SJSA1 (cell line): ENCODE results near the gene GPR142. TPM values are rescaled to one million over a fixed set of nuclear protein-coding genes. Genes with fewer than 3 reads are reported as not detected.

ENCODE experiments used
- DNase-seq, 2 experiments: peaks; one replicate each; pipeline ENCODE4 v3.0.0-alpha.2; 2015 to 2020; ENCODE audit warnings: low spot score in 2 of 2, low read depth in 1 of 2
- H3K27ac ChIP-seq: fragments of 250-450 bp; sonication (Bioruptor Pico); 2 replicates; pipeline ENCODE4 v1.5.1; 2020; ENCODE audit warnings: mild to moderate bottlenecking, moderate library complexity
- H3K27me3 ChIP-seq: fragments of 250-450 bp; sonication (Bioruptor Pico); replicated peaks from 2 replicates; pipeline ENCODE4 v1.5.1; 2020; ENCODE audit warnings: mild to moderate bottlenecking, moderate library complexity
- H3K36me3 ChIP-seq: fragments of 250-450 bp; sonication (Bioruptor Pico); 2 replicates; pipeline ENCODE4 v1.5.1; 2020; ENCODE audit warnings: mild to moderate bottlenecking
- H3K4me1 ChIP-seq: fragments of 250-450 bp; sonication (Bioruptor Pico); replicated peaks from 2 replicates; pipeline ENCODE4 v1.6.1; 2021; ENCODE audit warnings: mild to moderate bottlenecking
- H3K4me3 ChIP-seq: fragments of 250-450 bp; sonication (Bioruptor Pico); 2 replicates; pipeline ENCODE4 v1.5.1; 2020; ENCODE audit warnings: mild to moderate bottlenecking
- H3K9me3 ChIP-seq: fragments of 250-450 bp; sonication (Bioruptor Pico); replicated peaks from 2 replicates; pipeline ENCODE4 v1.5.1; 2020; ENCODE audit warnings: mild to moderate bottlenecking
- total RNA-seq: library from RNA; depleted of rRNA; stranded (reverse); fragments of >200 nt; shearing (Covaris generic); gene quantifications from 2 replicates; pipeline ENCODE4 v1.2.3, GENCODE V29; 2014; rRNA removed

GPR142 gene, protein sequence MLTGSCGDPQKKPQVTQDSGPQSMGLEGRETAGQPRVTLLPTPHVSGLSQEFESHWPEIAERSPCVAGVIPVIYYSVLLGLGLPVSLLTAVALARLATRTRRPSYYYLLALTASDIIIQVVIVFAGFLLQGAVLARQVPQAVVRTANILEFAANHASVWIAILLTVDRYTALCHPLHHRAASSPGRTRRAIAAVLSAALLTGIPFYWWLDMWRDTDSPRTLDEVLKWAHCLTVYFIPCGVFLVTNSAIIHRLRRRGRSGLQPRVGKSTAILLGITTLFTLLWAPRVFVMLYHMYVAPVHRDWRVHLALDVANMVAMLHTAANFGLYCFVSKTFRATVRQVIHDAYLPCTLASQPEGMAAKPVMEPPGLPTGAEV
- total RNA-seq = not detected in 2 replicates

- H3K27ac ChIP-seq = no peak within 1 kb of the TSS
- no peaks in the 10 kb centered on the region for H3K9me3 ChIP-seq
- no peaks in the 10 kb centered on the region for H3K36me3 ChIP-seq
- no peak within 1 kb of the TSS for H3K4me3 ChIP-seq
- DNase-seq = no peak
- H3K27me3 ChIP-seq = peaks cover 25% of the 10 kb centered on the region
- H3K4me1 ChIP-seq = no peaks in the 10 kb centered on the region
Measured at GRCh38 chr17:74367206-74367605, at the start of gene GPR142. TSS of gene GPR142 (plus strand) at chr17:74367506. CDS start at chr17:74369541, 2,035 bp downstream.

DNA sequence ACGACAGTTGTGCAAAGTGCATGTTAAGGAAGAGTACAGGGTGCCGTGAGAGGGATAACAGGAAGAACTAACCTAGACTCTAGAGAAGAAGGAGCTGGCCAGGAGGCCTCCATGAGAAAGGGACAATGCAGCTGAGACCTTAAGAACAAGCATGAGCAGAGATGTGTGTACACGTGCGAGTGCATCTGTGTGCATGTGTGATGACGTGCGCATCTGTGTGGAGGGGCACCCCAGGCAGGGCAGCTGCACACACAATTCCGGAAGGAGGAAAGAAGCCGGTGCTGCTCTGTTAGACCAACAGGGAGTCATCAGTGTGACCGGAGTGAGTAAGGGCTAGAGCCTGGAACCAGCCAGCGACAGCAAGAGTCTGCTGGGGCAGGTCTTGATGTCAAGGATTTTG, 48.9 kb upstream of the GPR142 start:
- H3K4me3 ChIP-seq = no peak overlapping the region
- H3K4me1 ChIP-seq = no peaks in the 10 kb centered on the region
- H3K27me3 ChIP-seq = peaks cover 33% of the 10 kb centered on the region
- H3K27ac ChIP-seq = no peak overlapping the region
- DNase-seq = no peak
- H3K36me3 ChIP-seq = no peaks in the 10 kb centered on the region
- no peaks in the 10 kb centered on the region; the same call in 1 of the 2 replicates for H3K9me3 ChIP-seq

DNA sequence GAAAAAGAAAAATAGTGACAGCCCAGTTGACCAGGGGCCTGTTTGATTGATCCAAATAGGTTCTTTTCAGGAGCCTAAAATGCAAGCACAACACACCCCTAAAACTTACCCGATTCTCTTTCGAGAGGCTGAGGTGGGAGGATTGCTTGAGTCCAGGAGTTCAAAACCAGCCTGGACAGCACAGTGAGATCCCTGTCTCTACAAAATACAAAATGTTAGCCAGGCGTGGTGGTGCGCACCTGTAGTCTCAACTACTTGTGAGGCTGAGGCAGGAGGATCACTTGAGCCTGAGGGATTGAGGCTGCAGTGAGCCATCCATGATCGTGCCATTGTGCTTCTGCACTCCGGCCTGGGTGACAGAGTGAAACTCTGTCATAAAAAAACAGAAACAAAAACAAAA, 42.8 kb upstream of the GPR142 start:
- Histone ChIP-seq H3K4me1 (peaks cover 8% of the 10 kb centered on the region), H3K36me3 (no peaks in the 10 kb centered on the region), H3K9me3 (peaks cover 5% of the 10 kb centered on the region), H3K27ac (no peak overlapping the region), H3K27me3 (peaks cover 75% of the 10 kb centered on the region), H3K4me3 (no peak overlapping the region)
- no peak for DNase-seq

- no peaks in the 10 kb centered on the region for H3K36me3 ChIP-seq
- H3K27me3 ChIP-seq = peaks cover 76% of the 10 kb centered on the region
- H3K27ac ChIP-seq = no peak overlapping the region
- DNase-seq = no peak
- peaks cover 5% of the 10 kb centered on the region for H3K9me3 ChIP-seq
- no peak overlapping the region for H3K4me3 ChIP-seq
- H3K4me1 ChIP-seq = peaks cover 8% of the 10 kb centered on the region
Measured at GRCh38 chr17:74325376-74325742, 41.9 kb upstream of the GPR142 start.

- H3K36me3 ChIP-seq = no peaks in the 10 kb centered on the region
- peaks cover 72% of the 10 kb centered on the region for H3K27me3 ChIP-seq
- H3K4me3 ChIP-seq = no peak within 1 kb of the TSS
- peaks cover 8% of the 10 kb centered on the region for H3K4me1 ChIP-seq
- peaks cover 5% of the 10 kb centered on the region for H3K9me3 ChIP-seq
- DNase-seq = no peak
- no peak within 1 kb of the TSS for H3K27ac ChIP-seq
Measured at GRCh38 chr17:74325743-74326379, 41.4 kb upstream of the GPR142 start, which contains the start of gene KIF19. TSS of gene KIF19 (plus strand) at chr17:74326226. CDS start at chr17:74326350, 124 bp downstream.

DNA sequence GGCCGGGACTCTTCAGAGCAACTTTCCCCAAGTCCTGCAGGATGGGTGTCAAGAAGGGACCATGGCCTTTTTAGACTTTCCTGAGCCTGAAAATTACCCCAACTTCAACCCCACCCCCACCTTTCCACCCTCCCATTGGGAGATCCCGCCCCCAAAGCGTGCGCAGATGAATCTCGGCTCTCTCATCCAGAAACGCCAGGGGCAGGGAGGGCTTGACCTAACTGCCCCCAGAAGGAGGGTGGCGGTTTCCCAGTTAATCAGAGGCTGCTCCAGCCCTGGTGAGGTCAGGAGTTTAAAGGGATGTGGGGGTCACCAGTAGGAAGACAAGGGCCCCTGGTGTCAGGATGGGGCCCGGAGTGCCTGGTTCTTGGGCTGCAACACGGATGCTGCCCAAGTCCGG, 40.8 kb upstream of the GPR142 start:
- no peak overlapping the region for H3K27ac ChIP-seq
- no peak for DNase-seq
- peaks cover 69% of the 10 kb centered on the region for H3K27me3 ChIP-seq
- H3K4me3 ChIP-seq = no peak overlapping the region
- peaks cover 5% of the 10 kb centered on the region for H3K9me3 ChIP-seq
- H3K4me1 ChIP-seq = peaks cover 8% of the 10 kb centered on the region
- no peaks in the 10 kb centered on the region for H3K36me3 ChIP-seq

DNA sequence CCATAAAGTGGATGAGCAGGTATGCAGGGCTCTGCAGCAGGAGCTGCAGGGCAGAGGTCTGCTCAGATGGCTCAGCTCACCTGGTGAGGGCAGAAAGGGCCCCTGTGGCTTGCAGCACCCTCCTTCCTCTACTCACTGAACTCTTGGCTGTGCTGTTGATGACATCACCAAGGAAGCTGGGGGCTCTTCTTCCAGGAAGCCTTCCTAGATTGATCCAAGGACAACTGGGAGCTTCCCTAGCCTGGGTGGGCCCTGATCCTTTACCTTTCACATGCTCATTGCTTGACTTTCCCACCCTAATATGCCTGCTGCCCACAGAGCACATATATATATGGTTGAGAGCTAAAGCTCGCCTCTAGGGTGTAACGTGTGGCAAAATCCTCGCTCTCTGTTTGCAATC, 38.8 kb upstream of the GPR142 start:
- Histone ChIP-seq H3K9me3 (peaks cover 5% of the 10 kb centered on the region), H3K4me3 (no peak overlapping the region), H3K27me3 (peaks cover 75% of the 10 kb centered on the region), H3K27ac (no peak overlapping the region), H3K4me1 (peaks cover 8% of the 10 kb centered on the region), H3K36me3 (no peaks in the 10 kb centered on the region)
- no peak for DNase-seq

DNA sequence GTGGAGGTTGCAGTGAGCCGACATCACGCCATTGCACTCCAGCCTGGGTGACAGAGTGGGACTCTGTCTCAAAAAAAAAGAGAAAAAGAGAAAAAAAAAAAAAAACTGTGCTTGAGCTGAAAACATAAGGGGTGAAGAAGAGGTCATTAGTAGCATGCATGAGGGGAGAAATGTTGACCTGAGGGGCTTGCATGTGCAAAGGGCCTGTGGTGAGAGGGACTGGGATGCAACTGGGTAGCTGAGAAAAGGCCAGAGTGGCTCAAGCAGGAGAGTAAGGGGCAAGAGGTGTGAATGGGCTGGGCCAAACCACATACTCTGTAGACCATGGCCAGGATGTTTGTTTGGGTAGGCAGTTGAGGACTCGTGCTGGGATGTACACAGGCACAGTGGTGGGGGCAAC, 37.9 kb upstream of the GPR142 start:
- peaks cover 73% of the 10 kb centered on the region for H3K27me3 ChIP-seq
- peaks cover 8% of the 10 kb centered on the region for H3K4me1 ChIP-seq
- H3K27ac ChIP-seq = no peak overlapping the region
- H3K9me3 ChIP-seq = peaks cover 5% of the 10 kb centered on the region
- H3K36me3 ChIP-seq = no peaks in the 10 kb centered on the region
- H3K4me3 ChIP-seq = no peak overlapping the region
- DNase-seq = no peak

DNA sequence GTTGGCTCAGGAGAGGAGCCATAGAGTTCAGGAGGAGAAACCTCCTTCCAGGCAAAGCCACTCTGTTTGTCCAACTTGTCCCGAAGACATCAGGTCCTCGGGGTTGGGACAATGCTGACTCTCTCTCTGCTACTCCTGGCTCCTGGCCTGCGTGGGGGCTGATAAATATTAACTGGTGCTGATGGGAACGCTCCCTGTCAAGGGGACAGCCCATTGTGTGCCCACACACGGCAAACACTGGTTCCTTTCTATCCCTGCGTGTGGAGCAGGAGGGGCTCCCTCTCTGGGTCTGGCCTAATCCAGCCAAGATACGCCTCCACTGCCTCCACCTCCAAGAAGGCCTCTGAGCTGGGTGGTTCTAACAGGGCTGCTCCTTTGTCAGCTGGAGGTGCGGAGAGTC, 36.9 kb upstream of the GPR142 start:
- DNase-seq = no peak
- Histone ChIP-seq H3K27me3 (peaks cover 70% of the 10 kb centered on the region), H3K4me3 (no peak overlapping the region), H3K27ac (no peak overlapping the region), H3K36me3 (no peaks in the 10 kb centered on the region), H3K9me3 (peaks cover 5% of the 10 kb centered on the region), H3K4me1 (peaks cover 8% of the 10 kb centered on the region)

DNA sequence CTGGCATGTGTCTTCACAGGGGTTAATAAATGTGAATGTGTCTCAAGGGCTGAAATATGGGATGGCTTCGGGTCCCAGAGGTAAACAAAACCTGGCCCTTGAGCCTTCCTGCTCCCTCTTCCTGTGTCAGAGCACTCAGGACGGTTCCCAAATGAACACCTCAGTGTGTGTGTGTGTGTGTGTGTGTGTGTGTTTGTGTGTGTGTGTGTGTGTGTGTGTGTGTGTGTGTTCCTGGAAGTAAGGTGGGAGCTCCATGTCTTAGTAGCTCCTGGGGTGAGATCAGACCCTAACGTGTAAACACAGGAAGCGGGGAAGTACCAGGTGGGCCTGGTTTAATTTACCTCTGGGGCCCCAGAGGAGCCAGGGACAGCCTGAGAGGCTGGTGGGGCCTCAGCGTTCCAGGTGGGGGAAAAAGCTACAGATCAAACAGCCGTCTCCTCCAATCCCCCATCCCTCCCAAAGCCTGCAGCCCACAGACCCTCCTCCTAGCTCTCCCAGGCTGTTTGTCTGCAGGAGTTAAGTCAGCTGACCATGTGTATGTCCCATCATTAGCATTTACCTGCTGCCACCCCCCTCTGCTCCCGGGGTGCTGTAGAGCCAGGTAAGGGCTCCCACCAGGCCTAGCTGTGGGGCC, 35.2 kb upstream of the GPR142 start:
- Histone ChIP-seq H3K27me3 (peaks cover 68% of the 10 kb centered on the region), H3K4me3 (no peak overlapping the region), H3K36me3 (no peaks in the 10 kb centered on the region), H3K4me1 (no peaks in the 10 kb centered on the region), H3K27ac (no peak overlapping the region), H3K9me3 (no peaks in the 10 kb centered on the region)
- no peak for DNase-seq

DNA sequence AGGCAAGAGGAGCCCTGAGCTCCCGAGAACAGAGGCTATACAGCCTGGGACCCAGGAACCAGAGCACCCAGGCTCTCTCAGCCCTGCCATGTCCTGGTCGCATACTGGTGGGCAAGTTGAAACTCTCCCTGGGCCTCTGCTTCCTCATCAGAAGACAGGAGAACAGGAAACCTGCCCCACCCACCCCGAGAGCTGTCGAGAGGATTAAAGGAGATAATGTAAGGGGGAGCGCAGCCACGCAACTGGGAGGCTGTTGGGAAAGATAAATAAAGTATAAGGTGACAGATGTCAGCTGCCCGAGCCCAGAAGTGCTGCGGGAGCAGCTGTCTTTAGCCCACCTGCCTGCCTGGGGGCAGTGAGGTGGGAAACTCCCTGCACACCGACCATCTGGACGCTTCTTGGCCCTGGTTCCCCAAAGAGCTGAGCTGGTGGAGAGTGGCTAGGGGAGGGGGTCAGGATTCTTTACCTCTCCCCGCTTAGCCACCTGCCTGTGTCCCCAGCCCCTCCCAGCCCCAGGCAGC, 34.5 kb upstream of the GPR142 start:
- Histone ChIP-seq H3K4me1 (no peaks in the 10 kb centered on the region), H3K9me3 (no peaks in the 10 kb centered on the region), H3K36me3 (no peaks in the 10 kb centered on the region), H3K27ac (no peak overlapping the region), H3K27me3 (peaks cover 69% of the 10 kb centered on the region), H3K4me3 (no peak overlapping the region)
- DNase-seq = no peak

DNA sequence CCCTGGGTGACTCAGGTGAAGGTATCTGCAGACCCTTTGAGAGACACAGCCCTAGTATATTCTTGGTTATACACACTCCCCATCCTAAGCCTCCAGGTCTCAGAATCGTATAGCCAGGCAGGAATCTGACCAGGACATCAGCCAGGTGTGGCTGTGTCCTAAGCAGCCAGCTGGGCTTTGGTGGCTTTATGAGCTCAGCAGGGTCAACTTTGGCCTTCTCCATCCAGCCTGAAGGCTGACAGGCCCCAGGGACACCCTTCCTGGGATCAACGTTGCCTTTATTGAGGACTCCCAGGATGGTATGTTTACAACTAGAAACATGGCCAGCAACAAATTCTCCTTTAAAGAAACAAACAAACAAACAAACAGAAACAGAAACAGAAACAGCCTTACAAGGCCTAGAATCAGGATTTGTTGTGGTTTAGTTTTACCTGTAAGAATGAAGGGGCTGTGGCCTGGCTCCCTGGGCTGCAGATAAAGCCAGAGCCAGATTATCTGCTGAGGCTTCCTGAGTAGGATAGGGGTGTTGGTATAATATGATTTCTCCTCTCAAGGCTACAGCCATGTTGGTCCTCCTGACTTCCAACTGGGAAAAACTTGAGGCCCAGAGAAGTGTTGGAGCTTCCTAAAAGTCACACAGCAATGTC, 32.8 kb upstream of the GPR142 start:
- Histone ChIP-seq H3K4me1 (no peaks in the 10 kb centered on the region), H3K27ac (no peak overlapping the region), H3K27me3 (peaks cover 71% of the 10 kb centered on the region), H3K36me3 (no peaks in the 10 kb centered on the region), H3K4me3 (no peak overlapping the region), H3K9me3 (no peaks in the 10 kb centered on the region)
- no peak for DNase-seq

GRCh38 chr17:74335529-74336062, 31.7 kb upstream of the GPR142 start:
- no peak for DNase-seq
- H3K4me1 ChIP-seq = no peaks in the 10 kb centered on the region
- H3K4me3 ChIP-seq = no peak overlapping the region
- no peaks in the 10 kb centered on the region for H3K36me3 ChIP-seq
- H3K27ac ChIP-seq = no peak overlapping the region
- H3K27me3 ChIP-seq = peaks cover 74% of the 10 kb centered on the region
- no peaks in the 10 kb centered on the region for H3K9me3 ChIP-seq
